ENCODE results near the gene ISL1.
A peak's percentile ranks its signal among the peaks of the same experiment; 100 is the strongest.

ISL1 gene

DNA sequence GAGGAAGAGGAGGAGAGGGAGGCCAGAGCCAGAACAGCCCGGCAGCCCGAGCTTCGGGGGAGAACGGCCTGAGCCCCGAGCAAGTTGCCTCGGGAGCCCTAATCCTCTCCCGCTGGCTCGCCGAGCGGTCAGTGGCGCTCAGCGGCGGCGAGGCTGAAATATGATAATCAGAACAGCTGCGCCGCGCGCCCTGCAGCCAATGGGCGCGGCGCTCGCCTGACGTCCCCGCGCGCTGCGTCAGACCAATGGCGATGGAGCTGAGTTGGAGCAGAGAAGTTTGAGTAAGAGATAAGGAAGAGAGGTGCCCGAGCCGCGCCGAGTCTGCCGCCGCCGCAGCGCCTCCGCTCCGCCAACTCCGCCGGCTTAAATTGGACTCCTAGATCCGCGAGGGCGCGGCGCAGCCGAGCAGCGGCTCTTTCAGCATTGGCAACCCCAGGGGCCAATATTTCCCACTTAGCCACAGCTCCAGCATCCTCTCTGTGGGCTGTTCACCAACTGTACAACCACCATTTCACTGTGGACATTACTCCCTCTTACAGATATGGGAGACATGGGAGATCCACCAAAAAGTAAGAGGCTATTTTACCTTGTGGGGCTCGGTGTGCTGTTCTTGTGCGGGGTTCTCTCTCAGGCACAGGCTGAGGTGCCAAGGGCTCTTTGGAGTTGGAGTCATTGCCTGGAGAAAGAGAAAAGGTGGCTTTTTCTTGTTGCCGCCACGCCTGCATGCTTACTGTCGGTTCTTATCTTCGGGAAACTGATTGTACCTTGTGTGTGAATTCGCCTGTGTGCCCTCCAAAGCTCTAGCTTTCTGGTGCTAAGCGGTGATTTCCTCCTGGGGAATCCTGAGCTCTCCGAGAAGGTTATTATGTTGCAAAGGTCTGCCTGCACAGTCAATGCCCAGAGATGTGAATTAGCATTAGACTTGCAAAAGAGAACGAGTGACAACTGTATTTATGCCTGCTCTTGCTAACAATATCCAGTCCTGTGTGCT, at the start of gene ISL1:
Gene ISL1 (plus strand): TSS at position 318 of the 991 bp plus-strand sequence. CDS start 224 bp downstream, at position 542.
- peak; percentile 74 for DNase-seq (ENCODE audit: insufficient read length, low spot score)

DNA sequence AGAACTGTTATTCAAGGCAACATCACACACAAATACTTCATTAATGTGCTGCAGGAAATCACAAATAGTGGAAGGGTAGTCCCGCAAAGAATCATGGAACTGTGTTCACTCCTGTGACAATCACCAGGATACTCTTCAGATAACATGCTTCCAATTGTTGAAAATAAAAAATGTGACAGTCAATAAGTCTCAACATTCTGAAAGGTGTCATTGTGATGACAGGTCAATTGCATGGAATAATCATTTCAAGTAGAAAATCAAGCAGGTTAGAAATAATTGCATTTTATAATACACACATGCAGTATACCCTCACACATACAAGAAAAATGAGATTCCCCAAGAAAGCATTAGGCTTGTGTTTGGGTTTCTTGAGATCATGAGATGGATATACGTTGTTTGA, 46.4 kb upstream of the ISL1 start:
- FAIRE-seq (no peak), DNase-seq (ENCODE audit: insufficient read length, low spot score) (no peak)

More for the DNA sequence above, at the start of gene ISL1:
- no peak for FAIRE-seq

DNA sequence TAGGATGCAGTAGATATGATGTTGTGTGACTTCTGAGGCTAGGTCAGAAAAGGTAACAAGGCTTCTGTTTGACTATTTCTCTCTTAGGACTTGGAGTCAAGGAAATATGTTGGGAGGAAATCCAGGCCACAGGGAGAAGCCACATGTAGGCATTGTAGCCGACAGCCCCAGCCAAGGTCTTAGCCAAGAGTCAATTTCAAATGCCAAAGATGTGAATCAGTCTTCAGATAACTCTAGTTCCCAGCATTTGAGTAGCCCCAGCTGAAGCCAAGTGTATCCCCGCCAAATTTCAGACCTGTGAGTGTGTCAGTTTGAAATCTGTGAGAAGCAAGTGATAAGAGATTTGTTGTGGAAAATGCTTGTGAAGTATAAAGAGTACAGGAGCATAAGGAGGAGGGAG, 38.1 kb upstream of the ISL1 start:
- no peak for DNase-seq (ENCODE audit: insufficient read length, low spot score)
- FAIRE-seq, result no peak

DNA sequence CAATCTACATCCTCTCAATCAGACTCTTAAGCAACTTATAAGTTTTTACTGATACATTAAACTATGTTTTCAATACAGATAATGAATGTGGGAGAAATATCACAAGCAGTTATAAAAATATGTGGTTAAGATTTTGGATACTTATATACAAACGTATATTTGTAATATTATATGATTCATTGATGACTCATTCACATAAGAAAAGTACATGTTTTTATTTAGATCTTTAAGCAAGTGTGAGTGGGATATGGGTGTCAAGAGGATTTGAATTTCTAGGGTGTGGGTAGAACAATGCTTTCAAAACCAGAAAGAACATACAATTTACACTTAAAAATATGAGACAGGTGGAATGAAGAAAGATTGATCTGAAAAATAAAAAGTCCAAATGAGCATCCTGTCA, 36.1 kb upstream of the ISL1 start:
- FAIRE-seq (no peak), DNase-seq (ENCODE audit: insufficient read length, low spot score) (no peak)

DNA sequence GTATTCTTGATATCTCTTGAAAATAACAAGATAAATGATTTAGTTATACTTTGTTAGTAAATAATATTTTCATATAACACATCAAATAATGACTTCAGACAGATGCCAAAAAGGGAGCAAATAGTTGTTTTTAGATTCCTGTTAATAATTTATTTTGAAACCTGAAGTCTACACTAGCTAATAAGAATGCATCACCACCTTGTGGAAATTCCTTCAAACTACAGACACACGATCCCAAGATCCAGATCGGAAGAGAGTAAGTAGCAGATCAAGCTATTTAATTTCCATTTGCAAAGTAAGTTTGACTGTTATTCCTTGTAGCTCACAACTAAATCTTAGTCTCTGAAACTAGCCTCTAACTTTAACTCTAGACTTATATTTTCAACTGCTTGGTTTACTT, 35.5 kb upstream of the ISL1 start:
- DNase-seq (ENCODE audit: insufficient read length, low spot score) (no peak), FAIRE-seq (no peak)

DNA sequence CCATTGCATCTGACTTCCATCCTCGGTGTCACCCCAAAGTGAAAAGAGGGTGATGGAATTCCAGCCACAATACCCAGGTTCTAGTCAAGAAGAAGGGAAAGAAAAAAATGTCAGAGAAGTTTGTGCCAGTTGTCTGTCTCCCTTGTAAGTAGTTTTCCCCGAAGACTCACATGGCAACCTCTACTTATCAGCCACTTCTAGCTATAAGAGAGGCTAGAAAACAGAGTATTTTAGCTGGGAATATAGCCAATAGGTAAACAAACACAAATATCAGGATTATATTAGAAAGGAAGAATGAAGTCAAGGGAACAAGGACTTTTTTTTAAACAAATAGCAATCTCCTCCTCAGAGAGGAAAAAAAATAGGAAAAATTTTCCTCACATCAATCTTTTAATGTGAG, 12.2 kb upstream of the ISL1 start:
- FAIRE-seq (no peak), DNase-seq (ENCODE audit: insufficient read length, low spot score) (no peak)

DNA sequence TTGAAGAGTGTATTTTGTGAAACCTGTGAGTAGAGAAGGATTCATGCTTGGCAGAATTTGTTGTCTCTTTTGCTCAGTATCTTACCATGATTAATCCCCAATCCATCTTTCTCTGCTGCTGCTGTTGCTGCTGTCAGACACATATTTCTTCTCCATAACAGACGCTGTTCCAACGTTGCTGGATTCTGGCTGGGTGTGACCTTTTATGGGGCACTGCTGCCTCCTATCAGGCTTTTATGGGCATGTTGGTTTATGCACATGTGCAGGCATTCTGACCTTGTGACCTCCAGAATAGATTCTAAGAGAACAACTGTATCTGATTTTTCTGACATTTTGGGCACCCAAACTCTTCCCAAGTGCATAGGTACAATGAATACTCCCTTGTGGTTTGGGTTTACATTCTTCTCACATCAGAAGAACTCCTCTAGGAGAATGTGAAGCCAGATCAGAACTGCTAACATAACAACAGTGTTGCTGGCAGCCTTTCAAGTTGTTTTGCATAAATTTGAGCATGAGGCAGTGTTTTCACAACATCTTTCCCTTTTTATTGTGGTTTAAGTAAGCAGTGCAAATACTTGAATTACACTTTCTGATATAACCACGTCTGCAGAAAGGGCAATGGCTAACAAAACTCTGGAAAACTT, 9.2 kb upstream of the ISL1 start:
- no peak for FAIRE-seq

DNA sequence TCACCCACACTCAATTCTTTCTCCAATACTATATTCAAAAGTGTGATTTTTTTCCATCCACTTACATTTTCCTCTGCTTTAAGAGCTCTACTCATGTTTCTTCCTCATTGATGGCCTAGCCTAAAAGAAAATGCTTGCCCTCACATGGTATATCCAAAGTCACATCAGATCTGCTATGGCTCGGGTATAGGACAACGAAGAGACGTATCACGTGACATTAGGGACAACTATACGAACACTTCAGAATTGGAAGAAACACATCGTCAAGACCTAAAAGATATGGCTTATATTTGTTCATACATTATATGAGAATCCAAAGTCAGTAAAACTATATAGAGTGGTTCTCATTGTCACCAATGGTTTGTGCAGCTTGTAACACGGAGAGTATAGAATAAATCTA, 8.2 kb upstream of the ISL1 start:
- DNase-seq (ENCODE audit: insufficient read length, low spot score), result no peak
- no peak for FAIRE-seq

More for the DNA sequence above, 9.2 kb upstream of the ISL1 start:
- DNase-seq (ENCODE audit: insufficient read length, low spot score), result no peak

DNA sequence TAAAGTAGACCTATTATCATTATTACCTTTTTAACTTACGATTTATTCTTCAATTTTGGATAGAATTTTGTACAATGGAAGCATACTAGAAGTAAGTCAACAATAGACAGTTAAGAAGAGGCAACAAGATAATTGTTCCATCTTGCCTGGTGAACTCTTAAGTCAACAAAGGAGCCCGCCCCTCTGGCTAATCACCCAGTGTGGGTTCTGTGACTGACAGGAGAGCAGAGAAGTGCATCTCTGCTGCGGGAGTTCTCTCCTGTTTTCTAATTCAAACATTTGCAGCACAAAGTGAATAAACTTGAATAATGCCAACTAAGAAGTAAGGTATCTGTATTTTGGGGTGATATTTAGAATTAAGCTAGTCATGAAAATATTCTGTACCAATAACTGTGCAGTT, 6.7 kb upstream of the ISL1 start:
- DNase-seq (ENCODE audit: insufficient read length, low spot score) (no peak), FAIRE-seq (no peak)

DNA sequence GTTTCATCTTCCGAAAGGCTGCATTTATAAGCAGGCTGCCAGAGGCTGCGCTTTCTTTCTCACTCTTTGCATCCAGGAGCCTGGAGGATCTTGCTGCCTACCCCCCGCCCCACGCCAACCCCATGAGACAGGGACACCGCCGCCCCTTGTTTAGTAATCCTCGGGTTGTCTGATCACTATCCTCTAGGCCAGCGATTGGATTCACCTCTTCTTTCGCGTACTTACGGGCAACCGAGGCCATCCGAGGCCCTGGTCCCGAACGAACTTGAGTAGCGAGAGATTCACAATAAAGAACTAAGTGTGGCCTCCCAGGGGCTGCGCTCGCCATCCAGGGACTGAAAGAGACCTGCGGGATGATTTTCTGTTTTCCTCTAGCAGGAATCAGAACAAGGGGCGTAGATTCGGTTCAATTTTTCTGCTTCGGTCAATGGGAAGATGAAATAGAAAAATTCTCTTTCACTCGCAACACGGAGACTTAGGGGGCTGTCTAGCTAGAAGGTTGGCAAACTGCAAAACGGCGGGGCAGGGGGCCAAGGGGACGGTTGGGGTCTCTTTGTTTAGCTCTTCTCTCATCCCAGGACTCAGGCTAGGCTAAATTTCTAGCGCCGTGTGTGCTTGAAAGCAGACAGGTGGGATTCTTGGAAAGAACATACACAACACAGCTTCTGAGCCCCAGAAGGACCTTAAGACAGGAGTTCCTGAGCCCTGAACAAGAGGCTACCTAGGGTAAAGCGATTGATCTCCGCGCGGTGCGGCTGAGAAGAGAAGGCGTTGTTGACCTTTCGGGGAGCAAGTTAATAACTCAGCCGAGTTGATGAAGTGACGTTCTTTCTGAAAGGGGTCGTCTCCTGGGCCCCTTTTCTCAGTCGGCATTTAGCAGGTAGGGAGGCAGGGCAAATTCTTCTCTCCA, 5.8 kb upstream of the ISL1 start:
- FAIRE-seq, result no peak
- no peak for DNase-seq (ENCODE audit: insufficient read length, low spot score)

DNA sequence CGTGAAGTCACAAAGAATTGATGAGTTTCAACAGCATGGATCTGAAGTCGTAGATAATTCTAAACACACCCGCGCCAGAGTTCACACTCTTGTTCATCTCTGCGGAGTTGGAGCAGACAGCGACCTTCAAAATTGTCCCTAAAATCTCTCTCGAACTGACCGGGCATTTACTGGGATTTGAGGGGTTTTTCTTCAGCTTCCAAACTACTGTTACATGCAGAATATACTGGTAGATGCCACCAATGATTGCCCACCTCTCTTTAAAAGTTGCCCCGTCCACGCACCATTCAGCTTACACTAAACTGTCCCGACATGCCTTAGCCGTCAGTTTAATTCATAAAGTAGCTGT, 5.2 kb upstream of the ISL1 start:
- no peak for FAIRE-seq
- no peak for DNase-seq (ENCODE audit: insufficient read length, low spot score)

DNA sequence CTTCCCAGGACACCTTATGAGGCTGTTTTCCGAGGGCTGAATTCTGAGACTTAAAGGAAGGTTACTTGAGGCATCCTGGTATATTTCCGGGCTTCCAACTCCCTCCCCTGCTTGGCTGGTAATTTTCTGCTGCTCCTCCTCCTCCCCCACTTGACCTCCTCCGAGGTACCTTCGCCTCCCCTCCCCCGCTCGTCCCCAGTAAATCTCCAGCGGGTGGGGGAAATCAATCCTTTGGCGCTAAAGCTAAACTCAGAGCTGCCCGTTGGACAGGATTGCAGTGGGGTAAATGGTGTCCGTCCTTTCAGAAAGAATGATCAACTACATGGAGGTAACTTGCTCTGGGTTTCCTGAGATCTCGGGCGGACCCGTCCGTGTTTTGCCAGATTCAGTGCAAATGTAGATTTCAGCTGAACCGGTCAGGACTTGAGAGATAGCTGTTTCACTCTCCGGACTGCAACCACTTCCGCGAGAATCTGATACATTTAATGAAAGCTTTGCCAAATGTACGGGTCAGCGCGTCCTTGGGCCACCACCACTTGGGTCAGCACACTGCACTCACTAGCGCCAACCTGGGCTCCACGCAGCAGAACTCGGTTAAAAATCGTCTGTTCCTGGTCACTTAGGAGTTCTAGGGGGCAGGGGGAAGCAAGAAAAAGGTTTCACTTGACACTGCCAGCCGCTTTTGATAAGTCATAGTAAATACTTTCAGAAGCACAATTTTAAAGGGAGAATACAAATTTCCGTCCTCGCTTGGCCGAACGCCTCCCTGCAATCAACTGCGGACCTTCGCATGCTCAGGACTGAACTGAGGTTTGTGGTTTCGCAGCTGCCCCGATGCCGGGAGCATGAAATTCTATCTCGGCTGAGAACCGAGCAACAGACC, 4.6 kb upstream of the ISL1 start:
- peak; percentile 36 for FAIRE-seq
- no peak for DNase-seq (ENCODE audit: insufficient read length, low spot score)

DNA sequence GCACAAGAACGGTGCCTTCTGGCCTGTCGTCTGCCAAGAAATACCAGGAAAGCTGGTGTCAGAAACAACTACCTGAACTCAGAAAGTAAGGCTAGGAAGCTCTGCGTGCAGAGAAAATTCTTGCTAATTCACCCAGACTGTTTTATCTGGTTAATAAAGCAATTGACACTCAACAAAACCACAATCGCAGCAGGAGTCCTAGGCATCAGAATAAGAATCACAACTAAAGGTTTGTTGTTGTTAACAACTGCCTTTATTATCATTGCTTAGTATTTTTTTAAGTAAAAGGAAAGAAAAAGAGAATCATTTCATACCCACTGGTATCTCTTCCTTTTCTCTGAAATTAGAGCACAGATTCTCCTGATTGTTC, 3.9 kb upstream of the ISL1 start:
- DNase-seq (ENCODE audit: insufficient read length, low spot score) (no peak), FAIRE-seq (no peak)

DNA sequence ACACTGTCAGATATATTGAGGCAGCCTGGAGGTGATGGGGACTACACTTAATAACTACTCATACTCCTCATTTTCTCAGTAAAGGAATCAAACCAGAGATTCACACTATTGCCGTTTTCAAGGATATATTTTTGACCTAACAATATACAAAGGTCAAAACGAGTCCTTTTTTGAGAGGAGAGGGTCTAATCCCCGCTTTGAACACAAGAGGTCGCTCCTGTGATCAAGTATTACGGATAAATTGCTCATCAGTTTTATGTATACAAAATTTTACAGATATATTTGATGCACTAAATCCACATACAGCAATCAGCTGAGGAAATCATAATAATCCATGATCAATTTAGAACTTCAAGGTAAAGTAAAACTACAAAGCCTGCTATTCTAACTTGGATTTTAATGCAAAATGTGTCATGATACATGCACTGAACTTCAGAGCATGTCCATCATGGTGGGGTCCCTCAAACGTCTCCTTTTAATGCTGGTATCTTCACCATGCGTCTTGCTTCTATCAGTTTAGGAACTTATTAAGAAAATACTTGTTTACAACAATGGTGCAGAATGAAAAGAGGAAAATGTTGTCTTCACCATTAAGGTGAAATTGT, 2.5 kb upstream of the ISL1 start:
- DNase-seq (ENCODE audit: insufficient read length, low spot score) (no peak), FAIRE-seq (no peak)

DNA sequence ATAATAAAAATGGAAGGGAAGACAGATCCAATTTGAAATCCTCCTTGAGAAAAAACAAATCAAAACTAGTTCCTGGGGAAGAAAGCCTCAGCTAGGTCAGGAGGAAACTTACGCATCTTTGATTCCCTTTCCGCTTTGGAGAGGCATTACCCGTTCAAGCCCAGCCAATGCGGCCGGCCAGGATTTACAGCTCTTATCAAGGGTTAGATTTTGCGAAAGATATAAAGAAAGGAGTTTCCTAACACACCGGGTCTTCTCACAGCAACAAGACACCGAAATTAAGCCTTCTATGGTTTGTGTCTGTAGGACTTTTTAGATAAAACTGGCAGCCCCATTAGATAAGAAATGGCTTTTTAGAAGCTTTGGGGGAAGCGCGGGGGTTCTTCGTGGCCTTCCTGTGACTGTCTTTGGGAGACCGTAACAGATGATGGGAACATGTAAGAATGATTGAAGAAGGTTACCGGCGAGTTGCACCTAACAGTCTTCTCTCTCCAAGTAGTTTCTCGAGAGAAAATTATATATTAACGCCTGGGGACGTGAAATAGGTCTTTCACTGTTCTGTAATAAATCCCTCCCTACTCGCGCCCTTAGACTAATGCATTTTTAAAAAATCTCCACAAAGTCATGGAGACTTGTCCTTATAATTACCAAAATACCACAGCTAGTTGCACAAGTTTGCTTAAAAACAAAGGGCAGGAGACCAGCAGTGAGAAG, 1.3 kb upstream of the ISL1 start:
- no peak for DNase-seq (ENCODE audit: insufficient read length, low spot score)
- FAIRE-seq, result no peak

DNA sequence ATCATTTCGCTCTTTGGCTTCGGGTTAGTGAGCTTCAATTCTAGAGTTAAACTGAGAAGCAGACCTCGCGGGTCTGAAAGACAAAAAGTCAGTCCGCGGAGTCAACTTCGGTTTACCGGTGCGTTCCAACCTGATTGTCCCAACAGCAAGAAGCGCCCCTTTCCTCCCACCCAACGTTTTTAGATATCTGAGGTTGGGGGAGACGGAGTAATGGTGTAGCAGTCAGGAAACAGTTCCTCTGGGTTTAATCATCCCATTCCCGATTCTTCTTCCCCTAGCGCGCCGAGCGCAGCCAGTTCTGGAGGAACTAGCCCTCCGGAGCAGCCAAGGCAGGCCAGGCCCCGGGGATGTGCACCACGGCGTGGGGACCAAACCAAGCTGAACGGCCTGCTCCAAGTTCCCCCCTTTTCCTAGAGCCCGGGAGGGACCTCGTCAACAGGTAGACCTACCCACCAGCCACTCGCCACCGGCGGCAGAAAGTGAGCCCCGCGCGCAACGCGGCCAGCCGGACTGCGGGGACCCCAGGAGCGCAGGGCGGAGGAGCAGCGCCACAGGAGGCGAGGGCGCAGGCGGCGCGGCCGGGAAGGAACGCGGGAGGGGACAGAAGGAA, 622 bp upstream of the ISL1 start:
- FAIRE-seq, result no peak
- DNase-seq (ENCODE audit: insufficient read length, low spot score), result no peak

DNA sequence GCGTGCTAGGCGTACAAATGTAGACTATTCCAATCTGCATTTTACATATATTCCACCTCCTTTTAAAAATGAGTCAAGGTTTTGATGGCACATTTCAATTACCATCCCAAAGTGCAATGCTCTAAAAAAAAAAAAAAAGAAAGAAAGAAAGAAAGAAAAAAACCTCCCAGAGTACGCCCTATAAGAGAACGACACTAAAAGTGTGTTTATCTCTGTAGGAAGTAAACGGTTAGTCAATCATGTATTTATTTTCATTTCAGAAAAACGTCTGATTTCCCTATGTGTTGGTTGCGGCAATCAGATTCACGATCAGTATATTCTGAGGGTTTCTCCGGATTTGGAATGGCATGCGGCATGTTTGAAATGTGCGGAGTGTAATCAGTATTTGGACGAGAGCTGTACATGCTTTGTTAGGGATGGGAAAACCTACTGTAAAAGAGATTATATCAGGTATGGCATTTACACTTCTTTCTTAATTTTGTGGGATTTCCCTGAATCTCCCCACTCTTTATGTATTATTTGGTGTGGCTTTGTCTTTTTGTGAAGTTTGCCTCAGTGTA, 1.1 kb downstream of the ISL1 start:
- no peak for DNase-seq (ENCODE audit: insufficient read length, low spot score)
- no peak for FAIRE-seq

DNA sequence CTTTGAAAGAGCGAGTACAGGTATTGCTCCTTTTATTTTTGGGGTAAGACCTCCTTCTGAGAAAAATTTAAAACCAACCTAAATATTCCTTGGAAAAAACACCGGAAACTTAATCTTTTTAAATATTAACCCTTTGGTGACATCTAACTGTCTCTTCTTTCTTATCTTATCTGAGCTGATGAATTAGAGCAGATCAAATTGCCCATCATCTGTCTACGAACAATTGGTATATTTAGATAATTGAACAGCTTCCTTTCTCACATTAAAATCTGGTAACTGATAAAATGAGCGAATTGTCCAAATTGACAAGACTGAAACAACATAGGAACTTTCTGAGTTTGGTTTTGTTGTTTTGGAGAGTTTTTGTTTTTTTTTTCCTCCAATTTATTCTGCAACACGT, 2.0 kb downstream of the ISL1 start:
- no peak for DNase-seq (ENCODE audit: insufficient read length, low spot score)
- FAIRE-seq, result no peak

Data from HTR-8/SVneo (cell line).